ENCODE data around the gene EHMT1.

Gene EHMT1

GRCh38 chr9:137751616-137752015, 132.8 kb downstream of the EHMT1 start:
- TF ChIP-seq POLR2AphosphoS5 (IDR thresholded peaks at IDR 0.05; ENCODE audit: low read depth, low read length): no peak
- TF ChIP-seq TAF1 (IDR thresholded peaks at IDR 0.05; ENCODE audit: borderline replicate concordance, insufficient read depth, low read length): no peak
- TF ChIP-seq REST (IDR thresholded peaks at IDR 0.05; ENCODE audit: insufficient read depth in 1 of 2, low read depth in 2 of 2, low read length in 2 of 2): no peak
- TF ChIP-seq SIN3A (IDR thresholded peaks at IDR 0.05; ENCODE audit: borderline replicate concordance, insufficient read depth, low read length): no peak
- no peak for TF ChIP-seq FOXP2 (optimal IDR thresholded peaks at IDR 0.05; ENCODE audit: borderline replicate concordance, extremely low read depth, extremely low read length, insufficient read depth)

GRCh38 chr9:137752426-137752825, 133.6 kb downstream of the EHMT1 start:
- no peak for TF ChIP-seq POLR2AphosphoS5 (IDR thresholded peaks at IDR 0.05; ENCODE audit: low read depth, low read length)
- no peak for TF ChIP-seq TAF1 (IDR thresholded peaks at IDR 0.05; ENCODE audit: borderline replicate concordance, insufficient read depth, low read length)
- TF ChIP-seq FOXP2 (optimal IDR thresholded peaks at IDR 0.05; ENCODE audit: borderline replicate concordance, extremely low read depth, extremely low read length, insufficient read depth): no peak
- TF ChIP-seq REST (IDR thresholded peaks at IDR 0.05; ENCODE audit: insufficient read depth in 1 of 2, low read depth in 2 of 2, low read length in 2 of 2): no peak
- TF ChIP-seq SIN3A (IDR thresholded peaks at IDR 0.05; ENCODE audit: borderline replicate concordance, insufficient read depth, low read length): no peak

- TF ChIP-seq FOXP2 (optimal IDR thresholded peaks at IDR 0.05; ENCODE audit: borderline replicate concordance, extremely low read depth, extremely low read length, insufficient read depth) (no peak), TAF1 (IDR thresholded peaks at IDR 0.05; ENCODE audit: borderline replicate concordance, insufficient read depth, low read length) (no peak), REST (IDR thresholded peaks at IDR 0.05; ENCODE audit: insufficient read depth in 1 of 2, low read depth in 2 of 2, low read length in 2 of 2) (no peak), SIN3A (IDR thresholded peaks at IDR 0.05; ENCODE audit: borderline replicate concordance, insufficient read depth, low read length) (no peak), POLR2AphosphoS5 (IDR thresholded peaks at IDR 0.05; ENCODE audit: low read depth, low read length) (no peak)
These were observed 134.5 kb downstream of the EHMT1 start for GRCh38 chr9:137753192-137753765.

GRCh38 chr9:137755261-137755927, 136.6 kb downstream of the EHMT1 start:
- TF ChIP-seq REST (IDR thresholded peaks at IDR 0.05; ENCODE audit: insufficient read depth in 1 of 2, low read depth in 2 of 2, low read length in 2 of 2) (no peak), TAF1 (IDR thresholded peaks at IDR 0.05; ENCODE audit: borderline replicate concordance, insufficient read depth, low read length) (no peak), SIN3A (IDR thresholded peaks at IDR 0.05; ENCODE audit: borderline replicate concordance, insufficient read depth, low read length) (no peak), POLR2AphosphoS5 (IDR thresholded peaks at IDR 0.05; ENCODE audit: low read depth, low read length) (no peak), FOXP2 (optimal IDR thresholded peaks at IDR 0.05; ENCODE audit: borderline replicate concordance, extremely low read depth, extremely low read length, insufficient read depth) (no peak)
